HG03432 (cell line): Measurements from ENCODE around the gene ERMP1.

Source experiments
- ATAC-seq: cut with Tn5 transposase; IDR thresholded peaks from one replicate; pipeline ENCODE4 v1.9.1; 2021; ENCODE audit warnings: mild to moderate bottlenecking, moderate library complexity; ENCODE audit not compliant: unreplicated experiment

Gene ERMP1

GRCh38 chr9:5854063-5854790, 21.3 kb upstream of the ERMP1 start:
- no peak for ATAC-seq

GRCh38 chr9:5853617-5854016, 20.7 kb upstream of the ERMP1 start:
- ATAC-seq = no peak

GRCh38 chr9:5852987-5853386, 20.1 kb upstream of the ERMP1 start:
- ATAC-seq = no peak

GRCh38 chr9:5851445-5851844, 18.5 kb upstream of the ERMP1 start:
- ATAC-seq = peak; percentile 93

- no peak for ATAC-seq
These were observed 17.8 kb upstream of the ERMP1 start for GRCh38 chr9:5850724-5851122.

- ATAC-seq = no peak
These were observed 15.5 kb upstream of the ERMP1 start for GRCh38 chr9:5848372-5848882.

GRCh38 chr9:5846501-5846921, 13.6 kb upstream of the ERMP1 start:
- no peak for ATAC-seq

- no peak for ATAC-seq
These were observed 13.2 kb upstream of the ERMP1 start for GRCh38 chr9:5846096-5846495.

- ATAC-seq = no peak
These were observed 12.2 kb upstream of the ERMP1 start for GRCh38 chr9:5845157-5845531.

- ATAC-seq = no peak
These were observed 11.0 kb upstream of the ERMP1 start for GRCh38 chr9:5843794-5844471.

GRCh38 chr9:5842929-5843793, 10.2 kb upstream of the ERMP1 start:
- ATAC-seq = no peak

- ATAC-seq = no peak
These were observed 9.1 kb upstream of the ERMP1 start for GRCh38 chr9:5841771-5842573.

- ATAC-seq = no peak
These were observed 7.9 kb upstream of the ERMP1 start for GRCh38 chr9:5840788-5841187.

- no peak for ATAC-seq
These were observed 6.6 kb upstream of the ERMP1 start for GRCh38 chr9:5839572-5839902.

- no peak for ATAC-seq
These were observed 6.1 kb upstream of the ERMP1 start for GRCh38 chr9:5838884-5839571.

GRCh38 chr9:5835808-5836207, 2.9 kb upstream of the ERMP1 start:
- ATAC-seq = no peak

- ATAC-seq = no peak
These were observed 1.3 kb upstream of the ERMP1 start for GRCh38 chr9:5834214-5834613.

GRCh38 chr9:5832071-5832537, 813 bp downstream of the ERMP1 start:
- peak; percentile 2 for ATAC-seq

GRCh38 chr9:5825895-5826622, 6.9 kb downstream of the ERMP1 start:
- ATAC-seq = no peak
